Common myeloid progenitor, CD34-positive (primary cell): Measurements from ENCODE around the gene OLFML2B.
A peak's percentile ranks its signal among the peaks of the same experiment; 100 is the strongest.

Experiments used
- CTCF ChIA-PET: fragments of 350-600 bp; sonication (Branson Sonifier 250); formaldehyde crosslinking; loops from one replicate; lab custom pipeline; 2021; ENCODE audit warnings: antibody characterized with exemption; lab: Charles Lee
- POLR2A ChIA-PET: fragments of 350-600 bp; sonication (Branson Sonifier 250); formaldehyde crosslinking; loops from one replicate; lab custom pipeline; 2021; ENCODE audit warnings: antibody characterized with exemption; lab: Charles Lee
- DNase-seq, 3 donors: peaks; one replicate each; pipeline versions ENCODE4 v3.0.0 to v3.0.0-alpha.2; 2013
- H3K27ac ChIP-seq, 2 experiments: 1 replicate in 1 of 2; 2 replicates in 1 of 2; pipeline ENCODE4 v1.7.0; 2013; ENCODE audit warnings: inconsistent platforms in 2 of 2, low read length in 2 of 2, mild to moderate bottlenecking in 2 of 2, low read depth in 1 of 2, moderate library complexity in 1 of 2; ENCODE audit not compliant: severe bottlenecking in 2 of 2, insufficient read depth in 1 of 2, poor library complexity in 1 of 2
- H3K27me3 ChIP-seq, 5 experiments: replicated peaks in 2 of 5; 1 replicate in 3 of 5; 2 replicates in 2 of 5; pipeline versions ENCODE4 v1.6.1 to v1.7.0; 2013; ENCODE audit warnings: low read length in 4 of 5, mild to moderate bottlenecking in 2 of 5, moderate library complexity in 2 of 5, inconsistent platforms in 1 of 5; ENCODE audit not compliant: insufficient read depth in 5 of 5, control insufficient read depth in 4 of 5
- H3K36me3 ChIP-seq, 4 experiments: 1 replicate in 2 of 4; 2 replicates in 2 of 4; pipeline versions ENCODE4 v1.6.1 to v1.7.0; 2013; ENCODE audit warnings: low read length in 3 of 4, control low read depth in 1 of 4, mild to moderate bottlenecking in 1 of 4; ENCODE audit not compliant: control insufficient read depth in 4 of 4, insufficient read depth in 4 of 4
- H3K4me1 ChIP-seq, 4 experiments: 1 replicate in 3 of 4; 2 replicates in 1 of 4; pipeline versions ENCODE4 v1.6.1 to v1.7.1; 2013; ENCODE audit warnings: low read length in 3 of 4, mild to moderate bottlenecking in 3 of 4, control low read depth in 1 of 4, inconsistent platforms in 1 of 4, moderate library complexity in 1 of 4; ENCODE audit not compliant: control insufficient read depth in 4 of 4, insufficient read depth in 4 of 4; ENCODE audit errors: control extremely low read depth in 1 of 4
- H3K4me3 ChIP-seq, 7 experiments: 1 replicate in 4 of 7; 2 replicates in 3 of 7; pipeline versions ENCODE4 v1.5.1 to v1.7.0; 2013; ENCODE audit warnings: mild to moderate bottlenecking in 7 of 7, low read length in 6 of 7, moderate library complexity in 6 of 7, inconsistent platforms in 2 of 7, low read depth in 2 of 7, control low read depth in 1 of 7; ENCODE audit not compliant: insufficient read depth in 4 of 7, control insufficient read depth in 1 of 7; ENCODE audit errors: extremely low read depth in 1 of 7
- H3K9me3 ChIP-seq, 5 experiments: 1 replicate in 4 of 5; 2 replicates in 1 of 5; pipeline versions ENCODE4 v1.6.1 to v1.7.1; 2013; ENCODE audit warnings: low read length in 4 of 5, mild to moderate bottlenecking in 2 of 5, inconsistent platforms in 1 of 5, low read depth in 1 of 5, moderate library complexity in 1 of 5; ENCODE audit not compliant: control insufficient read depth in 4 of 5, insufficient read depth in 2 of 5; ENCODE audit errors: control extremely low read depth in 1 of 5
- WGBS: methylation state at CpG from one replicate; pipeline ENCODE4 v1.1.5; 2013; ENCODE audit not compliant: insufficient coverage; 5-methylcytosine and 5-hydroxymethylcytosine counted together

Gene OLFML2B

GRCh38 chr1:161940866-161941591 lies 82.6 kb downstream of the OLFML2B start:
- Histone ChIP-seq H3K4me3 (no peak overlapping the region), H3K9me3 (no peaks in the 10 kb centered on the region), H3K4me1 (no peaks in the 10 kb centered on the region), H3K27ac (no peak overlapping the region), H3K27me3 (no peaks in the 10 kb centered on the region), H3K36me3 (peaks cover 5 to 24% (median 20%) of the 10 kb centered on the region in 4 experiments)
- 73% methylated on average over 3 of the region's 3 CpGs for WGBS
- CTCF ChIA-PET, result interaction anchor here (1.2 kb wide), 1 partner anchor 12 kb away, joined by 4 read pairs; no protein-coding TSS in a partner anchor
- no peak for DNase-seq
- POLR2A ChIA-PET, result no interaction called here

GRCh38 chr1:161936786-161937185 lies 86.9 kb downstream of the OLFML2B start:
- Histone ChIP-seq H3K27me3 (no peaks in the 10 kb centered on the region), H3K36me3 (peaks cover 2 to 9% (median 5%) of the 10 kb centered on the region in 4 experiments), H3K27ac (no peak overlapping the region), H3K4me1 (peaks cover 11 to 26% (median 20%) of the 10 kb centered on the region in 4 experiments), H3K9me3 (no peaks in the 10 kb centered on the region), H3K4me3 (no peak overlapping the region)
- DNase-seq, result no peak
- 100% methylated on average over 1 of the region's 2 CpGs for WGBS
- ChIA-PET CTCF (no interaction called here), POLR2A (no interaction called here)

- Histone ChIP-seq H3K4me3 (no peak overlapping the region), H3K9me3 (no peaks in the 10 kb centered on the region), H3K27ac (no peak overlapping the region), H3K4me1 (peaks cover 11 to 26% (median 20%) of the 10 kb centered on the region in 4 experiments), H3K36me3 (peaks cover 2 to 4% (median 3%) of the 10 kb centered on the region in 4 experiments), H3K27me3 (no peaks in the 10 kb centered on the region)
- POLR2A ChIA-PET, result no interaction called here
- DNase-seq, result no peak
- CTCF ChIA-PET, result interaction anchor here (1.1 kb wide), 1 partner anchor 18 kb away, joined by 3 read pairs; no protein-coding TSS in a partner anchor
- no CpG with 5 or more reads among the region's 1 CpG for WGBS
Measured at GRCh38 chr1:161935264-161935663, 88.4 kb downstream of the OLFML2B start.

GRCh38 chr1:161933592-161934588 lies 89.8 kb downstream of the OLFML2B start:
- no peaks in the 10 kb centered on the region for H3K9me3 ChIP-seq
- WGBS, result 0% methylated on average over 1 of the region's 6 CpGs
- no peaks in the 10 kb centered on the region for H3K27me3 ChIP-seq
- H3K27ac ChIP-seq, result no peak overlapping the region
- H3K4me1 ChIP-seq, result peaks cover 11 to 26% (median 20%) of the 10 kb centered on the region in 4 experiments
- ChIA-PET POLR2A (no interaction called here), CTCF (interaction anchor here (1.0 to 1.5 kb wide), 3 partner anchors 15 to 90 kb away, joined by 3 read pairs; partner anchors contain the start of gene OLFML2B)
- H3K36me3 ChIP-seq, result peaks cover 2 to 4% (median 3%) of the 10 kb centered on the region in 4 experiments
- peak overlapping the region in 4 of 7 experiments; percentile 21 to 29 (median 28) for H3K4me3 ChIP-seq
- peak; percentile 32 to 85 (median 73) for DNase-seq
